Hepatocyte (in vitro differentiated cells): ENCODE data around the gene RAB8A.

Source experiments
- EZH2phosphoT487 ChIP-seq: fragments of 200-600 bp; sonication (generic); IDR thresholded peaks from one replicate; pipeline ENCODE4 v1.6.1; 2018; ENCODE audit warnings: antibody characterized with exemption, mild to moderate bottlenecking, low read depth, moderate library complexity; ENCODE audit not compliant: unreplicated experiment, severe bottlenecking
- TF ChIP-seq, protein P1 (sequence below): fragments of 200-600 bp; sonication (generic); IDR thresholded peaks from 2 replicates; pipeline ENCODE4 v1.5.1; 2016; ENCODE audit warnings: antibody characterized with exemption, mild to moderate bottlenecking; ENCODE audit not compliant: poor library complexity

DNA sequence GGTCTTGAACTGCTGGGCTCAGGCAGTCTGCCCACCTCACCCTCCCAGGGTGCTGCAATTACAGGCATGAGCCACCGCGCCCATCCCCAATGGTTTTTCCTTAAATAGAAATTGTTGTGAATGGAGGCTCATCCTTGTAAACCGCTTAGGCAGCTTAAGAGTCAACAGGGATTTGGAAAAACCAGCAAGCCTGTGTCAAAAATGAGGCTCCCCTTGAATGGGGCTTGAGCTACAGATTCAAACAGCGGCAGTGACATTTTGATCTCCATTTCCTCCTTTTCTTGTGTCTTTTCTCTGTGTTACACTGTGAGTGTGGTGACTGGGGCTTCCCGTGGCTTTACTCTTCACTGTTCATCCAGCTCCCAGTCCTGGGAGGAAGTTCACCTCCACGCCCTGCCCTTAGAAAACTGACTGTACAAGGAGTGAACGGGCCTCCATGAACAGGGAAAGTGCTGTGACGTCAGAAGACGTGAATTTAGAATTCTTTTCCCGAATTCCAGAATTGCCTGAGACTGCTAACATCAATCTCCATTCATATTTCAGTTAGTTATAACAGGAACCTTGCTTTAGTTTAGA is 15.3 kb upstream of the RAB8A start:
- TF ChIP-seq, protein P1, sequence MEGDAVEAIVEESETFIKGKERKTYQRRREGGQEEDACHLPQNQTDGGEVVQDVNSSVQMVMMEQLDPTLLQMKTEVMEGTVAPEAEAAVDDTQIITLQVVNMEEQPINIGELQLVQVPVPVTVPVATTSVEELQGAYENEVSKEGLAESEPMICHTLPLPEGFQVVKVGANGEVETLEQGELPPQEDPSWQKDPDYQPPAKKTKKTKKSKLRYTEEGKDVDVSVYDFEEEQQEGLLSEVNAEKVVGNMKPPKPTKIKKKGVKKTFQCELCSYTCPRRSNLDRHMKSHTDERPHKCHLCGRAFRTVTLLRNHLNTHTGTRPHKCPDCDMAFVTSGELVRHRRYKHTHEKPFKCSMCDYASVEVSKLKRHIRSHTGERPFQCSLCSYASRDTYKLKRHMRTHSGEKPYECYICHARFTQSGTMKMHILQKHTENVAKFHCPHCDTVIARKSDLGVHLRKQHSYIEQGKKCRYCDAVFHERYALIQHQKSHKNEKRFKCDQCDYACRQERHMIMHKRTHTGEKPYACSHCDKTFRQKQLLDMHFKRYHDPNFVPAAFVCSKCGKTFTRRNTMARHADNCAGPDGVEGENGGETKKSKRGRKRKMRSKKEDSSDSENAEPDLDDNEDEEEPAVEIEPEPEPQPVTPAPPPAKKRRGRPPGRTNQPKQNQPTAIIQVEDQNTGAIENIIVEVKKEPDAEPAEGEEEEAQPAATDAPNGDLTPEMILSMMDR: no peak
- TF ChIP-seq EZH2phosphoT487: no peak
